ENCODE data around the gene ZNF519. TPM values are rescaled to one million over a fixed set of nuclear protein-coding genes. Genes with fewer than 3 reads are reported as not detected.
"Not testable (repeated sequence)": the region's sequence is repeated elsewhere in the genome, so short reads cannot be mapped to it uniquely, and the experiment has no call there.

The ZNF519 gene
- 20.0 and 26.2 TPM in 2 replicates for total RNA-seq (2014; rRNA removed; shearing (Covaris generic))

GRCh38 chr18:14132271-14132700 is at the start of gene ZNF519:
ZNF519 (minus strand) TSS chr18:14132435; CDS start chr18:14132277, 158 bp downstream.
- Histone ChIP-seq H3K4me3 (peak within 1 kb of the TSS; percentile 77), H3K27ac (peak within 1 kb of the TSS; percentile 46; the same call in 1 of the 2 replicates)
- H3K4me1 ChIP-seq; H3K36me3 ChIP-seq; H3K27me3 ChIP-seq; H3K9me3 ChIP-seq (replicated peaks): not testable (repeated sequence)
- DNase-seq = peak; percentile 87 to 92

- no peaks in the 10 kb centered on the region for H3K4me1 ChIP-seq
- H3K27ac ChIP-seq = no peak overlapping the region
- H3K36me3 ChIP-seq = no peaks in the 10 kb centered on the region
- H3K27me3 ChIP-seq = no peaks in the 10 kb centered on the region
- H3K4me3 ChIP-seq = no peak overlapping the region
- no peak for DNase-seq
- no peaks in the 10 kb centered on the region for H3K9me3 ChIP-seq (replicated peaks)
These were observed 47.1 kb upstream of the ZNF519 start for GRCh38 chr18:14179306-14179705.

GRCh38 chr18:14178321-14179196 is 46.3 kb upstream of the ZNF519 start:
- H3K9me3 ChIP-seq (replicated peaks); H3K4me1 ChIP-seq; H3K27me3 ChIP-seq; H3K27ac ChIP-seq; H3K36me3 ChIP-seq; H3K4me3 ChIP-seq: not testable (repeated sequence)
- DNase-seq = peak in 1 of 2 experiments; percentile 6

GRCh38 chr18:14177540-14178320 is 45.5 kb upstream of the ZNF519 start:
- H3K27ac ChIP-seq; H3K36me3 ChIP-seq; H3K4me1 ChIP-seq; H3K4me3 ChIP-seq; H3K9me3 ChIP-seq (replicated peaks); DNase-seq; H3K27me3 ChIP-seq: not testable (repeated sequence)

- not testable (repeated sequence) for H3K9me3 ChIP-seq (replicated peaks); H3K27ac ChIP-seq; H3K4me3 ChIP-seq; DNase-seq; H3K27me3 ChIP-seq; H3K4me1 ChIP-seq; H3K36me3 ChIP-seq
These were observed 43.2 kb upstream of the ZNF519 start for GRCh38 chr18:14175404-14175803.

GRCh38 chr18:14174706-14175085 is 42.5 kb upstream of the ZNF519 start:
- no peak overlapping the region for H3K27ac ChIP-seq
- no peaks in the 10 kb centered on the region for H3K9me3 ChIP-seq (replicated peaks)
- no peaks in the 10 kb centered on the region for H3K4me1 ChIP-seq
- H3K27me3 ChIP-seq = no peaks in the 10 kb centered on the region
- no peak for DNase-seq
- no peaks in the 10 kb centered on the region for H3K36me3 ChIP-seq
- no peak overlapping the region for H3K4me3 ChIP-seq

GRCh38 chr18:14174002-14174705 is 41.9 kb upstream of the ZNF519 start:
- H3K4me3 ChIP-seq; H3K27me3 ChIP-seq; DNase-seq; H3K4me1 ChIP-seq; H3K27ac ChIP-seq; H3K9me3 ChIP-seq (replicated peaks); H3K36me3 ChIP-seq: not testable (repeated sequence)

GRCh38 chr18:14173116-14173951 is 41.1 kb upstream of the ZNF519 start:
- H3K27me3 ChIP-seq; H3K4me1 ChIP-seq; DNase-seq; H3K9me3 ChIP-seq (replicated peaks); H3K27ac ChIP-seq; H3K4me3 ChIP-seq; H3K36me3 ChIP-seq: not testable (repeated sequence)

- not testable (repeated sequence) for DNase-seq; H3K4me1 ChIP-seq; H3K27ac ChIP-seq; H3K9me3 ChIP-seq (replicated peaks); H3K4me3 ChIP-seq; H3K27me3 ChIP-seq; H3K36me3 ChIP-seq
These were observed 40.2 kb upstream of the ZNF519 start for GRCh38 chr18:14172142-14173115.

- H3K27ac ChIP-seq; H3K36me3 ChIP-seq; H3K9me3 ChIP-seq (replicated peaks); DNase-seq; H3K4me1 ChIP-seq; H3K27me3 ChIP-seq; H3K4me3 ChIP-seq: not testable (repeated sequence)
These were observed 39.3 kb upstream of the ZNF519 start for GRCh38 chr18:14171301-14172141.

GRCh38 chr18:14170367-14171036 is 38.3 kb upstream of the ZNF519 start:
- H3K27me3 ChIP-seq; H3K27ac ChIP-seq; H3K4me1 ChIP-seq; H3K9me3 ChIP-seq (replicated peaks); H3K4me3 ChIP-seq; H3K36me3 ChIP-seq; DNase-seq: not testable (repeated sequence)

- H3K4me3 ChIP-seq; H3K27ac ChIP-seq; H3K36me3 ChIP-seq; DNase-seq; H3K4me1 ChIP-seq; H3K9me3 ChIP-seq (replicated peaks); H3K27me3 ChIP-seq: not testable (repeated sequence)
These were observed 30.7 kb upstream of the ZNF519 start for GRCh38 chr18:14162915-14163314.
